BJ (cell line): ENCODE measurements around the gene TMEM165. TPM values are rescaled to one million over a fixed set of nuclear protein-coding genes. Genes with fewer than 3 reads are reported as not detected.

Experiments used
- CTCF ChIA-PET: fragments of 350-600 bp; formaldehyde crosslinking; extraction: SDS; loops from one replicate; lab custom pipeline; 2021; ENCODE audit warnings: antibody characterized with exemption, inconsistent platforms; lab: Yijun Ruan, JAX
- POLR2A ChIA-PET: fragments of 300-600 bp; sonication (Branson Sonifier 250); formaldehyde crosslinking; extraction: SDS; loops from one replicate; lab custom pipeline; 2021; ENCODE audit warnings: antibody characterized with exemption; lab: Charles Lee
- DNase-seq: peaks from one replicate; pipeline ENCODE4 v3.0.0-alpha.2; 2011; ENCODE audit warnings: low read depth
- H3K27me3 ChIP-seq: 2 replicates; pipeline ENCODE4 v1.6.0; 2011; ENCODE audit warnings: low read length; ENCODE audit not compliant: control insufficient read depth, insufficient read depth
- H3K36me3 ChIP-seq: 2 replicates; pipeline ENCODE4 v1.5.1; 2011; ENCODE audit warnings: low read length; ENCODE audit not compliant: control insufficient read depth, insufficient read depth
- H3K4me3 ChIP-seq: 2 replicates; pipeline ENCODE4 v1.5.1; 2011; ENCODE audit warnings: low read depth, mild to moderate bottlenecking, control low read depth, low read length
- CTCF ChIP-seq: IDR thresholded peaks from 2 replicates; pipeline ENCODE4 v1.5.1; 2011; ENCODE audit warnings: low read depth, mild to moderate bottlenecking, control low read depth, inconsistent platforms, low read length, moderate library complexity; ENCODE audit not compliant: insufficient read depth
- polyA plus RNA-seq: library from polyadenylated mRNA; depleted of rRNA; stranded (reverse); fragments of >200 nt; gene quantifications from 2 replicates; pipeline ENCODE4 v1.2.3, GENCODE V29; 2011

Gene TMEM165
- polyA plus RNA-seq, 1 experiment: 129 TPM

DNA sequence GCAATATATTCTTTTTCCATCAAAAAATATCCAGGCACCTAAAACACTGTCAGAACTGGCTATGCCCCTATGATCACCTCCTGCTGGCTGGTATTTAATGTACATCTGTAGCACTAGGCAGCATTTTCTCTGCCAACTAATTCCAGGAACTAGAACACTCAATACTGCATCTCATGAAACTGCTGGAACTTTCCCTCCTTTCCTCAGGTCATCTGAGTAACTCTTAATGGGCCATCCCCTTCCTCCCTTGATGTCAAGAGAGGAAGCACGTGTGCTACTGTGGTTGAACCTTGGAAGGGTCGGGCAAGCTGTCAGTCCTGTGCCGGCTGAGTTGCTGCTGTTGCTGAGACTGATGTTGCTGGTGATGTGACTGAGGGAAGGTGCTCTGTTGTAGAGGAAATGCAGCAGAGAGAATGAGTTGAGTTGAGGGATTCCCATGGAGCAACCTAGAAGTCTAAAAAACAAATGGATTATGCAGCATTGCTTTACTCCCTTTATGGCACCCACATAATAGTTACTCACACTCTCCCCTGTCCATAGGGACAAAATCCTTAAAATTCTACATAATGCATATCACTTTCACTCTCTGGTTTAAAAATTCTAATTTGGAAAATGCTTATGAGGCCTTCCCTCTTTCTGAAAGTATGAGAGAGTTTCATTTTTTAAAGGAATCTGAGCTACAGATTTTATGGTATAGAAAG, 39.5 kb downstream of the TMEM165 start:
- CTCF ChIA-PET: interaction anchor here (0.7 to 1.8 kb wide), 3 partner anchors 10 to 79 kb away, joined by 4 to 10 read pairs (median 4); no protein-coding TSS in a partner anchor
- POLR2A ChIA-PET: no interaction called here
- Histone ChIP-seq H3K36me3 (peaks cover 10% of the 10 kb centered on the region), H3K27me3 (no peaks in the 10 kb centered on the region), H3K4me3 (no peak overlapping the region)
- peak; percentile 38 for TF ChIP-seq CTCF
- DNase-seq: no peak

DNA sequence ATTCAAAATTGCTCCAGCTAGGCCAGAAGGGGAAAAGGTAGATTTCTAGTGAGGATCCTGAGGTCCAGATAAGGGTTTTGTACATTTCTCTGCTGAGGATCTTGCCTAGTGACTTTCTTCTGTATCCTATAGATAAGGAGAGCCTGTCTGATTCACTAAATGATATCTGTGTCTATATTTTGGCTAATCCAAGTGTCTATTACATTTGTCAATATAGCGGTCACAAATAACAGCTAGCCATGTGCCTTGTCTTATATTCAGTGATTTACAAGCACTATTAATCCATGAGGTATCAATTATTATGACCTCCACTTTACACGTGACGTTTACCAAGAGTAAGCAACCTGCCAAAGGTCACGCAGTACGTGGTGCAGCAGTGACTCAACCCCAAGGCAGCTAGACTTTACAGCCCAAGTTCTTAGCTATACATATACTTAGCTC, 41.6 kb downstream of the TMEM165 start:
- no peak for TF ChIP-seq CTCF
- Histone ChIP-seq H3K27me3 (no peaks in the 10 kb centered on the region), H3K4me3 (no peak overlapping the region), H3K36me3 (peaks cover 9% of the 10 kb centered on the region)
- no peak for DNase-seq
- POLR2A ChIA-PET: interaction anchor here (0.6 kb wide), 2 partner anchors 92 to 109 kb away, joined by 4 read pairs; no protein-coding TSS in a partner anchor
- CTCF ChIA-PET: interaction anchor here (0.6 to 1.4 kb wide), 5 partner anchors 9 to 573 kb away, joined by 3 to 5 read pairs (median 3); partner anchors contain the start of gene SRD5A3

DNA sequence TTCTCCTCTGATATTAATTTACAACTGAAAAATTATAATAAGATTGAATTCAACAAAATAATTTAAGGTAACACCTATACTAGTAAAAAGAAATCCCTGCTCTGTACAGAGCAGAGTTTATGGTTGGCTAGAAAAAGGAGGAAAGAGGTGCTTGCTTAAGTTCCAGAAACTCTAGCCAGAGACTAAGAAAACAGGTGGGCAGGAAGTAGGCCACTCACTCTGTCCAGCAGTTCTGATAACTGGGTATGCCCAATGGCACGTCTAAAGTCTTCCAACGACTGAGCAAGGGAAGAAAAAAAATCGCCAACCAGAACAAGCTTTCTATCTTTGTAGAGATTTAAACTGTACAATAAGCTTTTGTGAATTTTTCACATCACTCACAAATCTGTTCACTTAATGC, 42.1 kb downstream of the TMEM165 start:
- no peak for TF ChIP-seq CTCF
- POLR2A ChIA-PET: interaction anchor here (0.6 kb wide), 1 partner anchor 108 kb away, joined by 4 read pairs; no protein-coding TSS in a partner anchor
- H3K27me3 ChIP-seq: no peaks in the 10 kb centered on the region
- no peak for DNase-seq
- CTCF ChIA-PET: interaction anchor here (1.0 kb wide), 3 partner anchors 8 to 202 kb away, joined by 3 read pairs; partner anchors contain the start of gene SRD5A3
- H3K4me3 ChIP-seq: no peak overlapping the region
- peaks cover 7% of the 10 kb centered on the region for H3K36me3 ChIP-seq

DNA sequence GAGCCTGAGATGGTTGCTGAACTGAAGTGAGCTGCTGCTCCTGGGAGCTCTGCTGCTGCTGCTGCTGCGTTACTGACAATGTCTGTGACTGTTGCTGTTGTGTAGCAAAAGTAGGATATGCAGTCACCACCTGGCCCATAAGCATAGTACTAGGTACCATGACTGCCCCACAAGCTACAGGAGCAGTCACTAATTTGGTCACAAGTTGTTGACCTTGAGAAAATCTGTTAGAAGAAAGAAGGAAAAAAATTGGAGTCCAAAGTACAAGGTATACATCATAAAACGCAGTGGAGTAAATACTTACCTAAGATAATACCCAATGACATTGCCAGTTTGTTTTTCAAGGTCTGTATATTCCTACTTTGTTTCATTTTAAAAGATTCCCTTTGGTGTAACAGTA, 42.6 kb downstream of the TMEM165 start:
- no peak for TF ChIP-seq CTCF
- Histone ChIP-seq H3K36me3 (peaks cover 6% of the 10 kb centered on the region), H3K27me3 (no peaks in the 10 kb centered on the region), H3K4me3 (no peak overlapping the region)
- ChIA-PET POLR2A (interaction anchor here (0.6 kb wide), 1 partner anchor 18 kb away, joined by 5 read pairs; no protein-coding TSS in a partner anchor), CTCF (interaction anchor here (1.0 kb wide), 2 partner anchors 92 to 201 kb away, joined by 3 read pairs; partner anchors contain the start of gene SRD5A3)
- no peak for DNase-seq

DNA sequence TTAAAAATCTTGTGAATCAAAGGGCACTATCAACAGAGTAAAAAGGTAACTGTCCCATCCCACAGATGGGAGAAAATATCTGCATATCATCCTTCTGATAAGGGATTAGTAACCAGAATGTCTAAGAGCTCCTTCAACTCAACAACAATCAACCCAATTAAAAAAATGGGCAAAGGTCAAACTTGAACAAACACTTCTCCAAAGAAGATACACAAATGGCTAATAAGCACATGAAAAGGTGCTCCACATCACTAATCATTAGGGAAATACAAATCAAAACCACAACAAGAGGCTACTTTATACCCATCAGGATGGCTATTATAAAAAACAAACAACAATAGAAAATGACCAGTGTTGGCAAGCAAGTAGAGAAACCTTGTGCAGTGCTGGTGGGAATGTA, 43.3 kb downstream of the TMEM165 start:
- Histone ChIP-seq H3K27me3 (no peaks in the 10 kb centered on the region), H3K4me3 (no peak overlapping the region), H3K36me3 (peaks cover 6% of the 10 kb centered on the region)
- CTCF ChIA-PET: no interaction called here
- no peak for TF ChIP-seq CTCF
- POLR2A ChIA-PET: no interaction called here
- no peak for DNase-seq
